ENCODE data around the gene ZNF428.

GRCh38 chr19:43616954-43617353, 2.5 kb downstream of the ZNF428 start:
- TF ChIP-seq CTCF (IDR thresholded peaks at IDR 0.05; ENCODE audit: insufficient read depth, low read length, poor library complexity, severe bottlenecking), result no peak
- no peak for TF ChIP-seq EZH2phosphoT487 (conservative IDR thresholded peaks at IDR 0.05; ENCODE audit: low read length)
